Measurements from ENCODE around the gene KBTBD7. TPM values are rescaled to one million over a fixed set of nuclear protein-coding genes. Genes with fewer than 3 reads are reported as not detected.

Gene KBTBD7
- total and polyA plus RNA-seq, 2 of the 13 experiments (the other 11 are each of a cell fraction or from before 2014, with no cell fraction given), result 3.6 to 9.0 TPM

GRCh38 chr13:41193919-41194824, at the start of gene KBTBD7 (continued):
- peak; percentile 40; the same call in 1 of the 2 replicates for TF ChIP-seq HMGXB3 (CRISPR knock-in tag; IDR thresholded peaks at IDR 0.05; ENCODE audit: borderline replicate concordance)
- peak; percentile 19; the same call in 1 of the 2 replicates for TF ChIP-seq CEBPG (CRISPR knock-in tag; IDR thresholded peaks at IDR 0.05)
- TF ChIP-seq, protein P1, sequence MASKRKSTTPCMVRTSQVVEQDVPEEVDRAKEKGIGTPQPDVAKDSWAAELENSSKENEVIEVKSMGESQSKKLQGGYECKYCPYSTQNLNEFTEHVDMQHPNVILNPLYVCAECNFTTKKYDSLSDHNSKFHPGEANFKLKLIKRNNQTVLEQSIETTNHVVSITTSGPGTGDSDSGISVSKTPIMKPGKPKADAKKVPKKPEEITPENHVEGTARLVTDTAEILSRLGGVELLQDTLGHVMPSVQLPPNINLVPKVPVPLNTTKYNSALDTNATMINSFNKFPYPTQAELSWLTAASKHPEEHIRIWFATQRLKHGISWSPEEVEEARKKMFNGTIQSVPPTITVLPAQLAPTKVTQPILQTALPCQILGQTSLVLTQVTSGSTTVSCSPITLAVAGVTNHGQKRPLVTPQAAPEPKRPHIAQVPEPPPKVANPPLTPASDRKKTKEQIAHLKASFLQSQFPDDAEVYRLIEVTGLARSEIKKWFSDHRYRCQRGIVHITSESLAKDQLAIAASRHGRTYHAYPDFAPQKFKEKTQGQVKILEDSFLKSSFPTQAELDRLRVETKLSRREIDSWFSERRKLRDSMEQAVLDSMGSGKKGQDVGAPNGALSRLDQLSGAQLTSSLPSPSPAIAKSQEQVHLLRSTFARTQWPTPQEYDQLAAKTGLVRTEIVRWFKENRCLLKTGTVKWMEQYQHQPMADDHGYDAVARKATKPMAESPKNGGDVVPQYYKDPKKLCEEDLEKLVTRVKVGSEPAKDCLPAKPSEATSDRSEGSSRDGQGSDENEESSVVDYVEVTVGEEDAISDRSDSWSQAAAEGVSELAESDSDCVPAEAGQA (IDR thresholded peaks at IDR 0.05; ENCODE audit: low read depth), result 0 out of 2 replicates have a peak, but pooled peaks have one; percentile 39
- TF ChIP-seq, protein P1 (CRISPR knock-in tag; IDR thresholded peaks at IDR 0.05; ENCODE audit: borderline replicate concordance), result no peak
- TF ChIP-seq, protein P2, sequence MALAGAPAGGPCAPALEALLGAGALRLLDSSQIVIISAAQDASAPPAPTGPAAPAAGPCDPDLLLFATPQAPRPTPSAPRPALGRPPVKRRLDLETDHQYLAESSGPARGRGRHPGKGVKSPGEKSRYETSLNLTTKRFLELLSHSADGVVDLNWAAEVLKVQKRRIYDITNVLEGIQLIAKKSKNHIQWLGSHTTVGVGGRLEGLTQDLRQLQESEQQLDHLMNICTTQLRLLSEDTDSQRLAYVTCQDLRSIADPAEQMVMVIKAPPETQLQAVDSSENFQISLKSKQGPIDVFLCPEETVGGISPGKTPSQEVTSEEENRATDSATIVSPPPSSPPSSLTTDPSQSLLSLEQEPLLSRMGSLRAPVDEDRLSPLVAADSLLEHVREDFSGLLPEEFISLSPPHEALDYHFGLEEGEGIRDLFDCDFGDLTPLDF (CRISPR knock-in tag; IDR thresholded peaks at IDR 0.05), result peak; percentile 78
- TF ChIP-seq SP4 (CRISPR knock-in tag; IDR thresholded peaks at IDR 0.05), result peak; percentile 85
- peak; percentile 90 for TF ChIP-seq ZNF883 (CRISPR knock-in tag; IDR thresholded peaks at IDR 0.05; ENCODE audit: not compliant biosample characterization)
- peak; percentile 100 for TF ChIP-seq ZBTB38 (CRISPR knock-in tag; IDR thresholded peaks at IDR 0.05)
- peak; percentile 66; the same call in 1 of the 2 replicates for TF ChIP-seq ZNF788 (CRISPR knock-in tag; IDR thresholded peaks at IDR 0.05; ENCODE audit: borderline replicate concordance)
- TF ChIP-seq KLF9 (CRISPR knock-in tag; IDR thresholded peaks at IDR 0.05; ENCODE audit: low read depth), result no peak
- TF ChIP-seq ZNF230 (CRISPR knock-in tag; IDR thresholded peaks at IDR 0.05), result 0 out of 2 replicates have a peak, but pooled peaks have one; percentile 48
- TF ChIP-seq KDM5B (CRISPR knock-in tag; IDR thresholded peaks at IDR 0.05; ENCODE audit: borderline replicate concordance), result 0 out of 2 replicates have a peak, but pooled peaks have one; percentile 70
- TF ChIP-seq, protein P3, sequence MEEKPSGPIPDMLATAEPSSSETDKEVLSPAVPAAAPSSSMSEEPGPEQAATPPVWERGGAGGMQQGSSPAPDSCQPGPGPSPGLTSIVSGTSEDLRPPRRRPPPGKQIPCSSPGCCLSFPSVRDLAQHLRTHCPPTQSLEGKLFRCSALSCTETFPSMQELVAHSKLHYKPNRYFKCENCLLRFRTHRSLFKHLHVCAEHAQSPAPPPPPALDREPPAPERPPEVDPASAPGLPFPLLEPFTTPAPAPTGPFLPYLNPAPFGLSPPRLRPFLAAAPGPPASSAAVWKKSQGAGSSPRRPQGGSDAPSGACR (CRISPR knock-in tag; IDR thresholded peaks at IDR 0.05), result peak; percentile 71
- TF ChIP-seq AKAP8 (CRISPR knock-in tag; IDR thresholded peaks at IDR 0.05), result no peak
